ENCODE measurements around the gene EZH1.

EZH1 gene

DNA sequence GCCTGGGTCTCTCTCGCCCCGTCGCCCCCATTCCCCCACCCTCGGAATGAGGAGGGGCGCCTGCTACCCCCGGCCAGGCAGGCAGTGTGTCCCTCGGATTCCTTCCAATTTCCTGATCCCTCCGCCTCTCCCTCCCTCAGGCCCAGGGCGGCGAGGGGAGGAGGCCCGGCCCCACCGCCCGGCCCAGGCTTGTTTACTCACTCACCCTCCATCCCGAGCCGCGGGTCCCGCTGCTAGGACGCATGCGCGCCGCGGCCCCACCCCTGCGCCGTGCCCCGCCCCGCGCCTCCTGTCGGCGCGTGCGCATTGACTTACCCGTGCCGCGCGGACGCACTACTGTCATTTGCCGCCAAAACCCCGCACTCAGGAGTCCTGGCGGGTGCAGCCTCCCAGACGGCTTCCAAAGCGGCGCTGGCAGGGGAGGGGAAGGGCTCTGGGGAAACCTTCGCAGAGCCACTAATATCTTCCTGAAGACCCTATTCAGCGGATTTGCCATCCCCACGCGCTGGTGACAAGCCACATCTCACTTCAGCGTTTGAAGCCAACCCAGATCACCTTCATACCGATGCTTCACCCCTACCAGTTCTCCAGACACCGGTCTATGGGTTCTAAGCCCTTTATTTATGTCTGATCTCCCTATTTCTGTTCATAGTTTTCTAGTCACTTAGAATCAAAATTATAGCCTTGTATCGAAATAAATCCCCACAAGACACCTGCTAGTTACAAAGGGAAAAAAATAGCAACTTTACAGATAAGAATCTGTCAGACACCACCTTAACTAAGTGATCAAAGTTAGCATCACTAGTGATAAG lies at the start of gene EZH1:
TSS of gene EZH1 (minus strand) at position 235 of the 812 bp plus-strand sequence. CDS start 16,099 bp downstream, outside the sequence.
- H3K27ac Mint-ChIP-seq: peak within 1 kb of the TSS; percentile 93
- peaks cover 5% of the 10 kb centered on the region for H3K9me3 Mint-ChIP-seq
- H3K27me3 Mint-ChIP-seq (ENCODE audit: low read depth): peaks cover 28% of the 10 kb centered on the region
- peaks cover 14% of the 10 kb centered on the region for H3K4me1 Mint-ChIP-seq (ENCODE audit: low read depth)
- peaks cover 2% of the 10 kb centered on the region for H3K36me3 Mint-ChIP-seq (ENCODE audit: low read depth)
- peak; percentile 94 for DNase-seq (ENCODE audit: low spot score)
- peak within 1 kb of the TSS; percentile 94 for H3K4me3 Mint-ChIP-seq

DNA sequence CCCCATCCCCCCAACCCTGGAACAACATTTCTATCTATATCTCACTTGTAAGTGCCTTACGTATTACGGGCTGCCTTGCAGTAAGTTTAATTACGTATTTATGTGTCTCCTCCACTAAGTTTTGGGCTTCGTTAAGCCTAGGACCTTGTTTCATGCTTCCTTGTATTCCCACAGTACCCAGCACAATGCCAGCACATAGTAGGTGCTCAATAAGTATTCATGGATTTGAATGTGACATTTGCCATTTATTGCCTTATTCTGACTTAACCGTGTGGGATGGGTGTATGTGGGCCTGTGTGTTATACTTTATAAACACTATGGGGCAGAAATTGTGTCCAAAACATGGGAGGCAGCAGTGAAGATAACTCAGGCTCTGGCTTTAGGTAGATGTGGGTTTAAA lies 47.7 kb upstream of the EZH1 start:
- Mint-ChIP-seq H3K9me3 (no peaks in the 10 kb centered on the region), H3K4me3 (no peak overlapping the region), H3K4me1 (ENCODE audit: low read depth) (peaks cover 4% of the 10 kb centered on the region), H3K36me3 (ENCODE audit: low read depth) (peaks cover 10% of the 10 kb centered on the region), H3K27me3 (ENCODE audit: low read depth) (peaks cover 17% of the 10 kb centered on the region), H3K27ac (no peak overlapping the region)
- DNase-seq (ENCODE audit: low spot score): no peak

DNA sequence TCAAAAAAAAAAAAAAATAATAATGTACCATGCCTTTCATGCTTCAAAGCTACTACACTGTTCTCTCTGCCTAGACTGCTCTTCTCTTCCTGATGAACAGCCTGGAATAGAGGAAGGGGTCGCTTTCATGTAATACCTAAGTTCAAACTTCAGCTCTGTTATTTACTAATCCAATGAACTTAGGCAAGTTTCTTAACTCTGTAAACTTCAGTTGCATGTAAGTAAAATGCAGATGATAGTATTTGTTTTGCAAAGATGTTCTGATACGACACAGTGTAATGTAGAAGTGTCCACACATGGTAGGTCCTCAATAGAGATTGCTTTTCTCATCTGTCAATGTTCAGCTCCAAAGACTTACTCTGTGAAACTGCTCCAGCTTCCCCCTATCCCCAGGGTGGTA lies 47.1 kb upstream of the EZH1 start:
- no peak overlapping the region for H3K4me3 Mint-ChIP-seq
- no peak overlapping the region for H3K27ac Mint-ChIP-seq
- H3K36me3 Mint-ChIP-seq (ENCODE audit: low read depth): peaks cover 10% of the 10 kb centered on the region
- H3K27me3 Mint-ChIP-seq (ENCODE audit: low read depth): peaks cover 21% of the 10 kb centered on the region
- peaks cover 2% of the 10 kb centered on the region for H3K4me1 Mint-ChIP-seq (ENCODE audit: low read depth)
- DNase-seq (ENCODE audit: low spot score): no peak
- H3K9me3 Mint-ChIP-seq: no peaks in the 10 kb centered on the region

DNA sequence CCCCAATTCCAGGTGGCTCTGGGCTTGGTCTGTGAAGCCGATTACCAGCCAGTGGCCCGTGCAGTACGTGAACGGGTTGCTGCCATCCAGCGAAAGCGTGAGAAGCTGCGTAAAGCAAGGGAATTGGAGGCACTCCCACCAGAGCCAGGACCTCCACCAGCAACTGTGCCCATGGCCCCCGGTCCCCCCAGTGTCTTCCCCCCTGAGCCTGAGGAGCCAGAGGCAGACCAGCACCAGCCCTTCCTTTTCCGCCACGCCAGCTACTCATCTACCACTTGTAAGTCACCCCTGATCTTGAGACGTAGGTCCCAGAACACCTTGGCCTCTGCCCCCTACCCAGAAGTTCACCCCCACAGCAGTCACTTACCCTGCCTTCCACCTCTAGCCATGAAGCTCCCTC lies 42.4 kb upstream of the EZH1 start:
- H3K27ac Mint-ChIP-seq: no peak overlapping the region
- no peaks in the 10 kb centered on the region for H3K36me3 Mint-ChIP-seq (ENCODE audit: low read depth)
- peaks cover 3% of the 10 kb centered on the region for H3K4me1 Mint-ChIP-seq (ENCODE audit: low read depth)
- H3K27me3 Mint-ChIP-seq (ENCODE audit: low read depth): peaks cover 63% of the 10 kb centered on the region
- no peak overlapping the region for H3K4me3 Mint-ChIP-seq
- no peaks in the 10 kb centered on the region for H3K9me3 Mint-ChIP-seq
- DNase-seq (ENCODE audit: low spot score): no peak

DNA sequence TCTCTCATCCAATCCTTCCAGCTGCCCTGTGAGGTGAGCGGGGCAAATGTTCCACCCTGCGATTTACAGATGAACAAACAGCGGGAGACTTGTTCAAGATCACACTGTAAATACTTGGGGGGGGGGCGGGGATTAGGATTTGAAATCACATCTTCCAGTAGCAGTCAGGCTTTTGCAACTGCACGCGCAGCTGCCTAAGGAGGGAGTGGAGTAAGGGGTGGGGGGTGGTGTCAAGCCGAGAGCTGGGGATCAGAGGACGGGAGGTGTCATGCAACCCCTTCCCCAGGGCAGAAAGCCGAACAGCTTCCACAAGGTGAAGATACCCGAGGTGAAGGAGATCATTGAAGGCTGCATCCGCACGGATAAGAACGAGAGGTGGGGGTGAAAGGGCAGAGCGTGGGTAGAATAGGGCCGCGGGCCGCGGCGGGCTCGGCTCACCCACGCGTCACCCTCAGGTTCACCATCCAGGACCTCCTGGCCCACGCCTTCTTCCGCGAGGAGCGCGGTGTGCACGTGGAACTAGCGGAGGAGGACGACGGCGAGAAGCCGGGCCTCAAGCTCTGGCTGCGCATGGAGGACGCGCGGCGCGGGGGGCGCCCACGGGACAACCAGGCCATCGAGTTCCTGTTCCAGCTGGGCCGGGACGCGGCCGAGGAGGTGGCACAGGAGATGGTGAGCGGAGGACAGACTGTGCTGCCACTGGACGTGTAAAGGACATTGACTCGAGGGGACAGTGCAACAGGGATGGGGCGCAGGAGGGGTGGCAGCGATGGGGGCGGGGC lies 40.2 kb upstream of the EZH1 start:
- no peak overlapping the region for H3K4me3 Mint-ChIP-seq
- peaks cover 3% of the 10 kb centered on the region for H3K4me1 Mint-ChIP-seq (ENCODE audit: low read depth)
- no peaks in the 10 kb centered on the region for H3K9me3 Mint-ChIP-seq
- H3K36me3 Mint-ChIP-seq (ENCODE audit: low read depth): peaks cover 2% of the 10 kb centered on the region
- H3K27ac Mint-ChIP-seq: no peak overlapping the region
- peaks cover 70% of the 10 kb centered on the region for H3K27me3 Mint-ChIP-seq (ENCODE audit: low read depth)
- DNase-seq (ENCODE audit: low spot score): no peak

DNA sequence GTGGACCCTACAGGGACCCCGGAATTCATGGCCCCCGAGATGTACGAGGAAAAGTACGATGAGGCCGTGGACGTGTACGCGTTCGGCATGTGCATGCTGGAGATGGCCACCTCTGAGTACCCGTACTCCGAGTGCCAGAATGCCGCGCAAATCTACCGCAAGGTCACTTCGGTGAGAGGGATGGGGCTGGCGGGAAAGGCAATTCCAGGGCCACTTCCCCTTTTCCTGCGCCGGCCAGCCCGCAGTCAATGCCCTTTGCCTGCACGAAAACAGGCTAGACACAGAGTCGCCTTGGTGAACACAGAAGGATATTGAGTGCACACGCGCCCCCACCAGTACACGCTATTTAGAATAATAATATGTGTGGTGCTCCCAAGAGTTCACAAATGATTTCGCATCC lies 39.6 kb upstream of the EZH1 start:
- Mint-ChIP-seq H3K36me3 (ENCODE audit: low read depth) (peaks cover 7% of the 10 kb centered on the region), H3K27ac (no peak overlapping the region), H3K4me1 (ENCODE audit: low read depth) (peaks cover 3% of the 10 kb centered on the region), H3K27me3 (ENCODE audit: low read depth) (peaks cover 72% of the 10 kb centered on the region), H3K9me3 (no peaks in the 10 kb centered on the region), H3K4me3 (no peak overlapping the region)
- DNase-seq (ENCODE audit: low spot score): no peak

DNA sequence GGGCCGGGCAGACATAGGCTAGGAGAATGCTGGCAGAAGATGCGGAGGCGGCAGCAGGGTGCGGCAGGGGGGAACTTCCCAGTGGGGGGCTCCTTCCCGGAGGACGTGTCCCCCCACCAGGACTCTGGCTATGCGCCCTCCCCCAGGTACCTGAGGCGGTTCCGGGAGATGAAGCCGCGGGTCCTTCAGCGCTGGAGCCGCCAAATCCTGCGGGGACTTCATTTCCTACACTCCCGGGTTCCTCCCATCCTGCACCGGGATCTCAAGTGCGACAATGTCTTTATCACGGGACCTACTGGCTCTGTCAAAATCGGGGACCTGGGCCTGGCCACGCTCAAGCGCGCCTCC lies 38.9 kb upstream of the EZH1 start:
- Mint-ChIP-seq H3K36me3 (ENCODE audit: low read depth) (peaks cover 14% of the 10 kb centered on the region), H3K9me3 (no peaks in the 10 kb centered on the region), H3K4me3 (no peak overlapping the region), H3K4me1 (ENCODE audit: low read depth) (peaks cover 3% of the 10 kb centered on the region), H3K27ac (no peak overlapping the region), H3K27me3 (ENCODE audit: low read depth) (peaks cover 70% of the 10 kb centered on the region)
- DNase-seq (ENCODE audit: low spot score): no peak

DNA sequence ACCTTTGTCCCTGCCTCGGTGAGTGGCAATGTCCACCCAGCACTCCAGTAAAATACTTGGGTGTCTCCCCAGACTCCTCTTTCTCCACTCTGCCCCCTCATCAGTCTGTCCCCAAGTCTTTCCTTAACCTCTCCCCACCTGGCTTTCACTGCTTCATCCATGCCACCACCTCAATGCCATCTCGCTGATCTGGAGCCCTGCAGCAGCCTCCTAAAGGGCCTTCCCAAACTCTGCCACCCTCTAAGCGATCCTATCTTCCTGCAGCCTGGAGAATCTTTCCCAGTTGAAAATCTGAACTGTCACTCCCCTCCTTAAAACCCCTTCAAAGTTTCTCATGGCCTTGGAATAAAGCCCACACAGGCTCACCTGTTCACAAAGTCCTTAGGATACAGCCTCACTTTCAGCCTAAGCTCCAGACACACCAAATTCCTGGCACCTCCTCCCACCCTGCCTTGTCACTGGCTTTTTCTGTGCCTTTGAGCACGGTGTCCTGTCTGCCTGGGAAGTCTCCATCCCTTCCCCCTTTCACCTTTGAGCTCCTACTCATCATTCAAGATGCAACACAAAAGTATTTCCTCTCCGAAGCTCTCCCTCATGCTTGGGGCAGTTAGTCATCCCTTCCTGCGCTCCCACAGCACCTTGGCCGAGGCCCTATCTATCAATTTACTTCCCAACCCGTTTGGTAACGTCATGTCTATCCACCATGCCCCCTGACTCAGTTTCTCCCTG lies 38.4 kb upstream of the EZH1 start:
- Mint-ChIP-seq H3K27ac (no peak overlapping the region), H3K4me3 (no peak overlapping the region), H3K36me3 (ENCODE audit: low read depth) (peaks cover 14% of the 10 kb centered on the region), H3K27me3 (ENCODE audit: low read depth) (peaks cover 70% of the 10 kb centered on the region), H3K9me3 (no peaks in the 10 kb centered on the region), H3K4me1 (ENCODE audit: low read depth) (peaks cover 3% of the 10 kb centered on the region)
- DNase-seq (ENCODE audit: low spot score): no peak

DNA sequence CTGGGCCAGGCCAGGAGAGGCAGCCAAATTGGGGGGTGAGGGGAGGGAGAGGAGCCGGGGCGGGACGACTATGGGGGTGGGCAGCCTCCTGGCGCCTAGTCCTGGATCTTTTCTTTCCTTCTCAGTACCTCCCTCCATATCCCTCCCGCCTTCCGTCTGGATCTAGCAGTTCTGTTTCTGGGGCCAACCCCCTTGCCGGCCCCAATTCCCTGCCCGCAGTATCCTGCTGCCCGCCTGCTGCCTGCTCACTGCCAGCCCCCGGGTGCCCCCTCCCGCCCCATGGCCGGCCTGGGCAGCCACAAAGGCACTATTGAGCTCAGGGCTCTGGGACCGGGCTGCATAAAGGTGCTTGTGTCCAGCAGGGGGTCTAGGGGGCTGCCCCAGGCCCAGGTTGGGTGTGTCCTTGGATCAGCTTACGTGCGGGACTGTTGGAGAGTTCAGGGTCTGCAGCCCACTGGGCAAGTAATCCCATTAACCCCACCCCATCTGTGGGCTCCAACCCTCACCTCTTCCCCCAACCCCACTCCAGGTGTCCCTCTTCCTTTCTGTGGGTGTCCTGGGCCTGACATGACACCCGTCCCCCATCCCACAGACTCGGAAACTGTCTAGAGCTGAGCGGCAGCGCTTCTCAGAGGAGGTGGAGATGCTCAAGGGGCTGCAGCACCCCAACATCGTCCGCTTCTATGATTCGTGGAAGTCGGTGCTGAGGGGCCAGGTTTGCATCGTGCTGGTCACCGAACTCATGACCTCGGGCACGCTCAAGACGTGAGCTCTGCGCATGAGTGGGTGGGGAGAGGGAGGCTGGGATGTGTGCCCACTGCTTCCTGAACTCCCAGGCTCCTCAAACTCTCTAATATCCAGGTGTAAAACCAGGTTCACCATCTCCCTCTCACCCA lies 37.6 kb upstream of the EZH1 start:
- DNase-seq (ENCODE audit: low spot score): no peak
- Mint-ChIP-seq H3K4me3 (no peak overlapping the region), H3K4me1 (ENCODE audit: low read depth) (peaks cover 3% of the 10 kb centered on the region), H3K36me3 (ENCODE audit: low read depth) (peaks cover 20% of the 10 kb centered on the region), H3K27ac (no peak overlapping the region), H3K27me3 (ENCODE audit: low read depth) (peaks cover 64% of the 10 kb centered on the region), H3K9me3 (no peaks in the 10 kb centered on the region)

DNA sequence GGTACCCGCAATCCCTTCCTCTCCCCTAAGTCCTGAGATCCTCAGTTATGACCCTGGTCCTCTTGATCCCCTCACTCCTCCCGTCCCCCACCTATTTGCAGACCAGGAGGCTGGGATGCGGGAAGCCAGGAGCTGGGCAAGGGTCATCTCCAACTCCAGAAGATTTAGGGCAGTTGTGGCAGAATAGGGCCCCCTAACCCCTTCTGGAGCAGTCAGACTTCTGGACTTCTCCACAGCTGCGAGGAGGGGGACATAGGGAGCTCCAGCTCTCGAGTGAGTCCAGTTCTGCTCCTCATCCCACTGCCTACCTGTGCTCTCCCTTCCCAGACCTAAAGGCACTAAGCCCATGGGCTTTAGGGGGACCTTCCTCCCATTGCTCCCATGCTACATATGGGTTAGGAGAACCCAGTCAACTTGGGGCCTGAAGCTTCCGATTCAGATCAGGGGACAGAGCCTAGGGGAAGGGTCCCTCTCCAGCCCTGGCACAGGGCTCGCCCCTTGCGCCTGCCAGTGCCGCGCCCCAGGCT lies 36.9 kb upstream of the EZH1 start:
- Mint-ChIP-seq H3K27ac (no peak overlapping the region), H3K27me3 (ENCODE audit: low read depth) (peaks cover 58% of the 10 kb centered on the region), H3K36me3 (ENCODE audit: low read depth) (peaks cover 20% of the 10 kb centered on the region), H3K4me1 (ENCODE audit: low read depth) (peaks cover 3% of the 10 kb centered on the region), H3K9me3 (no peaks in the 10 kb centered on the region), H3K4me3 (no peak overlapping the region)
- DNase-seq (ENCODE audit: low spot score): no peak

DNA sequence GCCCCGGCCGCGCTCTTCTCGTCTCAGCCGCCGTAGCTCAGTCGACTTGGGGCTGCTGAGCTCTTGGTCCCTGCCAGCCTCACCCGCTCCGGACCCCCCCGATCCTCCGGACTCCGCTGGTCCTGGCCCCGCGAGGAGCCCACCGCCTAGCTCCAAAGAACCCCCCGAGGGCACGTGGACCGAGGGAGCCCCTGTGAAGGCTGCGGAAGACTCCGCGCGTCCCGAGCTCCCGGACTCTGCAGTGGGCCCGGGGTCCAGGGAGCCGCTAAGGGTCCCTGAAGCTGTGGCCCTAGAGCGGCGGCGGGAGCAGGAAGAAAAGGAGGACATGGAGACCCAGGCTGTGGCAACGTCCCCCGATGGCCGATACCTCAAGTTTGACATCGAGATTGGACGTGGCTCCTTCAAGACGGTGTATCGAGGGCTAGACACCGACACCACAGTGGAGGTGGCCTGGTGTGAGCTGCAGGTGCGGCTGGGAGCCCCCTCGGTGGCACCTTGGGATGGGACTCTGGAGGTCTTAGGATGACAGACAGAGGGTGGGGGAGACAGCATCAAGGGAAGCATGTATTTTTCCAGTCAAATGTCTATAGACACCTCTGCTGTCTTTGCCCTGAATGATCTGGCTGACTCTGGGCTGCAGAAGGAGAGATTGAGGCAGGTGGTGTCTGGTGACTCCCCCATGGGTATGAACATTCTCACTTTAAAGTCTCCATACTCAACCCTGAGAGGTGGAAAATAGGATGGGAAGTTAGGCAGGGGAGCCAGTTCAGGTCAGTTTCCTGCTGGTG lies 36.2 kb upstream of the EZH1 start:
- Mint-ChIP-seq H3K9me3 (no peaks in the 10 kb centered on the region), H3K4me1 (ENCODE audit: low read depth) (peaks cover 3% of the 10 kb centered on the region), H3K27me3 (ENCODE audit: low read depth) (peaks cover 53% of the 10 kb centered on the region), H3K27ac (no peak overlapping the region), H3K36me3 (ENCODE audit: low read depth) (peaks cover 20% of the 10 kb centered on the region), H3K4me3 (no peak overlapping the region)
- no peak for DNase-seq (ENCODE audit: low spot score)

DNA sequence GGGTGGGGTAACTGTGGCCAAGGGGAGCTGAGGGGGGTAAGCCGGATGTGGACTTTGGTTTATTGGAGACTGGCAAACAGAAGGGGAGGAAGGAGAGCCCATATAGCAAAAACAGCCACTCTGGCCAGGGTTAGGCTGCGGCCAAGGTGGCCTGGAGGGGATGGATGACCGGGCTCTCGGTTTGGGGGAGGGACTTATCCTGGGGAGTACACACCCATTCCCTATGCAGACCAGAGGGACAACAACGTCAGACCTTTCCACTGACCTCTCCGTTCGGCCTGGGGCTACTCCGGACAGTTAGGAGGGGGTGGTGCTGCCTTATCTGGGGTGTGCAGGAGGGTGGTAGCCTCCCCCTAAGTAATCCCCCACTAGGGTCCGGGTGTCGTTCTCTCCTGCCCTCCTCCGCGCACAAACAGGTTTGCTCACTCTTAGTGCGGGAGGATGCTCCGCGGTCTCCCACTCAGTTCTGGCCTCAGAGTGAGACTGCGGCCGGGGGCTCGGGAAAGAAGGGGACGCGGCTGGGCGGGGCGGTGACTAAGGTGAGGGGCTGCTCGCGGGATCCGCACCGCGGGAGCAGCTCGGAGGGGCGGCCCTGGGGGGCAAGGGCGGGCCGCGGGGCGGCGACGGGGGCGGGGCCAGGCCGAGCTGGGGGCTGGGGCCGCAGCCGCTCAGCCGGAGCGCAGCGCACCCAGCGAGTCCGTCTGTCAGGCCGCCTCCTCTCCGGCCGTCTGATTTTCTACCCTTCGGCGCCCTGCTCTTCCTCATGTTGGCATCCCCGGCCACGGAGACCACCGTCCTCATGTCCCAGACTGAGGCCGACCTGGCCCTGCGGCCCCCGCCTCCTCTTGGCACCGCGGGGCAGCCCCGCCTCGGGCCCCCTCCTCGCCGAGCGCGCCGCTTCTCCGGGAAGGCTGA lies 35.4 kb upstream of the EZH1 start, which contains the start of gene WNK4:
TSS of gene WNK4 (plus strand) at position 675 of the 915 bp plus-strand sequence. CDS start at position 764, 89 bp downstream.
- H3K4me1 Mint-ChIP-seq (ENCODE audit: low read depth): no peaks in the 10 kb centered on the region
- H3K4me3 Mint-ChIP-seq: no peak within 1 kb of the TSS
- H3K27ac Mint-ChIP-seq: no peak within 1 kb of the TSS
- DNase-seq (ENCODE audit: low spot score): no peak
- H3K36me3 Mint-ChIP-seq (ENCODE audit: low read depth): peaks cover 25% of the 10 kb centered on the region
- H3K9me3 Mint-ChIP-seq: no peaks in the 10 kb centered on the region
- peaks cover 46% of the 10 kb centered on the region for H3K27me3 Mint-ChIP-seq (ENCODE audit: low read depth)
